GM19438 (cell line): Measurements from ENCODE around the gene PRKCH.

Source experiments
- ATAC-seq: cut with Tn5 transposase; IDR thresholded peaks from one replicate; pipeline ENCODE4 v1.9.1; 2021; ENCODE audit warnings: low read depth; ENCODE audit not compliant: unreplicated experiment

The PRKCH gene

GRCh38 chr14:61558271-61558670, 236.9 kb downstream of the PRKCH start:
- ATAC-seq, result no peak

DNA sequence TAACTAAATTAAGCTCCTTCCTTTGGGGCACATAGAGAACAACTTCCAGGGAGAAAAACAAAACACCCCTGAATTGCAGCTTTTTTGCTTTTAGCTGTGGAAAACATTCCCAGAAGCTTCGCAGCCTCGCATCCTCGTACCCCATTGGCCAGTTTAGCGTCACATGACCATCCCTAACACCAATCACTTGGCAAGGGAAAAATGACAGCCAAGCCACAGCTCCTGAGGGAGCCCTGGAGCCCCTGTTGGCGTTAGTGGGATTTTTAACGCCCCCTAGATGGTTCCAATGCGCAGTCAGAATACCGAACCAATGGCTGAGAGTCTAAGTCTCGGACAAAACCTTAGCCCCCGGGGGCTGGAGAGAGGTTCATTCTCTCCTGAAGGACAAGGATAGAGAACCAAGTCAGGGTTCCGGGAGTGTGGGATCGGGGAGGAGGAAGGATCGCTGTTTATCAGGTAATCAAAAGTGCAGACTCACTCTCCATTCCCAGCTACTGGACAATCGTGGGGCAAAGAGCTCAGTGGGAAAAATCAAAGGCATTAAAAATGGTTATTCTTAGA, 238.3 kb downstream of the PRKCH start:
- no peak for ATAC-seq

DNA sequence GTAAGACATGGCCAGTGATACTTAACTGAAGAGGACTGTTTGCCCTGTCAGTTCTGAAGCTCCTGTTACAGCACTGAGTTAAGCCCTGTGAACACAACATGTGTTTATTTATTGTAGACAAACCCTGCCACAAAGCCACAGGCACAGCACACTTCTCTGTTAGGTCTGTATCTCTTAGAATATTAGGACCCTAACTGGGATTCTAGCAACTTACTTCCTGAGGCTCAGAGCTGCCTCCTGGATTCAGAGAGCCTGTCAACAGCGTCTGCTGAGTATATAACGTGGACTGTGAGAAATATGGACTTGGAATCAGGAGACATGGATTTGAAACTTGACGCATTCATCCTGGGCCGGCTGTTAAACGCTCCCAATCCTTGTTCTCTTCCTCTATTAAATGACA, 238.9 kb downstream of the PRKCH start:
- ATAC-seq, result no peak

- no peak for ATAC-seq
These were observed 239.7 kb downstream of the PRKCH start for GRCh38 chr14:61561104-61561503.

DNA sequence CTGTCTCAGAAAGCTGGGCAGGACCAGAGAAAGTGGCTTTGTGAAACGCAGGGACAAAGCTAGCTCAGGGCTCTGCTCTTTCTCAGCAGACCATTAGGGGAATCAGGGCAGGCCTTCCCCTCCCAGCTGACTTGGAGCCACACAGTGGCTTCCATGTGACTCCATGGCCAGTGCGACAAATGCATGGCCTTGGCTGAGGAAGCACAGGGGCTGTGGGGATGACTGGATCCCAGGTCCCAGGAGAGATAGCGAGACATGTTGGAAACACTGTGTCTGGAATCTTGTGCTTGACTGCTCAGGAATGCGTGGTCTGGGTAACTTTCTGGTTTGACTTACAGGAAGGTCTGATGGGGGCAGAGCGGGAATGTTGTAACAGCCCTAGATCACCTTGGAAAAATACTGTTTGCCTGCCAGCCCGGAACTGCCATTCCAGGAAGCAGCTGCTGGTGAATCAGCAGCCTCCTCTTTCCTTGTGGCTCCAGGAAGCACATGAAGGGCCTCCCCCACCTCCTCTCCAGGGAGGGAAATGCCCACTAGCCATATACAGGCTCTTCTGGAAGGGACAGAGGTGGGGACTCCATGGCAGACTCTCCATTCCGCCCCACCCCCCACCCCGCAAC, 240.4 kb downstream of the PRKCH start:
- ATAC-seq, result no peak

DNA sequence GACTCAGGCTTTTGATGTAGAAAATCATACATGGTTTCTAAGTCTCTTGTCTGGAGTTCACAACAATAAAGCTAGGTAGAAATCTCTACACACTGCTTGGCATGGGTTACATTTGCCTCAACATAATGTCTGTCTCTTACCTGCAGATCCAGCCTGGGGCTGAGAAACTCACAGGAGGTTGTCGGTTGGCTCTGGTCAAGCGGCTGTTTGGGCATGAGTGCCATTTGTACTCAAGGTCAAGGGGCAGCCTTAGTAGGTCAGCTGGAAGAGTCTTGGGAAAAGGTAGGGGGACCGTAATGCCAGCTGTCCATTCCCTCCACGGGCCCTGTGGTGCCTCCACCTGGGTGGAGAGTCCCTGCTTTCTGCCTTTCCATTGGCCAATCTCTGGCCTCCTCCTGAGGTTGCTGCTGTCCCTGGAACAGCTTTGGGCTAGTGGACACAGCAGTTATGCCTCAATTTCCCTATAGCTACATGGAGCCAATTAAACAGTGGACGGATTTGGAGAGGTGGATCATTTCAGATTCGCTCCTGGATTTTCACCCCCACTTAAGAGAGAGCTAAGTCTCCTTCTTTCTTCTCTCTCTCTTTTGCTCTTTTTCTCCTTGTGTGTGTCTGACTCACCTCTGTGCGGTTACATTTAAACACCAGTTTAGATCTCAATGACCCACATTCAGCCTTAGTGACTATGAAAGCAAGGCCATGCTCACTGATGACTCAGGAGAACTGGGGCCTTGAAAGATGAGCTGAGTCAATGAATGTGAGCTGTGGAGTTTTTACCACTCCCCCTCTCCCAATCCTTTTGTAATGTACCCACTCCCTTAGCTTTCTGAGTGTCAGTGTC, 241.2 kb downstream of the PRKCH start:
- no peak for ATAC-seq

DNA sequence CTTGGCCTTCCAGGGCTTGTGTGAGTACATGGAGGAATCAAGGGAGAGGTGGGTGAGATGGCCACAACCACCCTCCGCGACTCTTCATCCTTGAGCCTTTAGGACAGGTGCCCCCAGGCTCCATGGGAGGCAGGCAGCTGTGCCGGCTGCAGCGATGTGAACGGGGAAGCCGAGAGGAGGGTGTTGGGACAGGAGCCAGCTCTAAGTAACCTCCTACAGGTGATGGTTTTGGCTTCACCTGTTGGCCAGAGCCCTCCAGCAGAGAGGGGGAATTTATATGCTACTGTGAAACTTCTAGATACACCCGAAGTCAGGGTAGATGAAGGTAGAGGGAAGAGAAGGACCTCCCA, 241.8 kb downstream of the PRKCH start:
- no peak for ATAC-seq

GRCh38 chr14:61563880-61564617, 242.7 kb downstream of the PRKCH start:
- no peak for ATAC-seq

DNA sequence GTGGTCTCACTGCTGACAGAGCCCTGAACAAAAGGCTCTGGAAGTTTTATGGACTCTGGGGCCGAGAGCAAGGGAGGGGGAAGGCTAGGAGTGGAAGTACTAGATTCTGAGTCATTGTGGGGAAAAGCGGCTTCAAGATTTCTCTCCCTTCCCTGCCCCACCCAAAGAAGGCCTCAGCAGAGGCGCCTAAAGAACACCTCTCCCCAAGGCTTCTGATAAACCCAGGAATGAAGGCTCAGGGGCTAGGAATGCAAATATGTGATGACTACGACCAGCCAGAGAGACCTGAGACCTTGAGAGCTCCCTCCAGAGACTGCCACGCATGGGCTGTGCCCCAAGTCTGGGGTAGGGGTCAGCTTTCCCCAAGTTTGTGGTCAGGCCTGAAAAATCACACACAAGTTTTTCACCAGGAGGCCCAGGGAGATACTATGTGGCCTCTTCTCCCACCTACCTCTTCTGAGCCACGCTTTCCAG, 243.3 kb downstream of the PRKCH start:
- ATAC-seq, result no peak

GRCh38 chr14:61565181-61565580, 243.8 kb downstream of the PRKCH start:
- ATAC-seq, result no peak

- ATAC-seq, result no peak
These were observed 244.6 kb downstream of the PRKCH start for GRCh38 chr14:61565836-61566536.

- ATAC-seq, result no peak
These were observed 245.3 kb downstream of the PRKCH start for GRCh38 chr14:61566537-61567225.

GRCh38 chr14:61567838-61568571, 246.6 kb downstream of the PRKCH start:
- ATAC-seq, result peak; percentile 9

GRCh38 chr14:61568572-61569011, 247.2 kb downstream of the PRKCH start:
- peak; percentile 86 for ATAC-seq

GRCh38 chr14:61569308-61569707, 247.9 kb downstream of the PRKCH start:
- ATAC-seq, result no peak

GRCh38 chr14:61569812-61570548, 248.6 kb downstream of the PRKCH start:
- no peak for ATAC-seq

GRCh38 chr14:61570549-61571290, 249.3 kb downstream of the PRKCH start:
- ATAC-seq, result no peak

DNA sequence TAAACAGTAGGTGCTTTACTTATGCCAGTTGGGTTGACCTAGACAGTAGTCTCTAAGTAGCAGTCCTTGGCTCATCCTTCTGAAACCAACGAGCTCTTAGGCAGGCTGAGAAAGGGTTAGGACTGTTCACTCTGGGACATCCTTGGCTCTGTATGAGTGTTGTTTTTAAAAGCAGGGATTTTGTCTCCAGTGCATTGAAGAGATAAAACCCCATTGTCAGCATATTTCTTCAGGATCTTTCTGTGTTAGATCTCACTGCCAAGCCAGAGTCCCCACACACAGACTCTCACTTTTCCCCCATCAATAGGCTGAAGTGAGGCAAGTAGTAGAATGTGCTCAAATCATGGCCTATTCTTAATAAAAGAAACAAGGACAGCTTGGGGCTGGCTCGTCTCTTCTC, 250.5 kb downstream of the PRKCH start:
- ATAC-seq, result no peak
